Suprapubic skin (tissue), 4 donors: ENCODE results near the gene THNSL1. TPM values are rescaled to one million over a fixed set of nuclear protein-coding genes. Genes with fewer than 3 reads are reported as not detected.

Experiments used
- DNase-seq, 2 donors: peaks; one replicate each; pipeline ENCODE4 v3.0.0-alpha.2; 2019; ENCODE audit warnings: low spot score in 2 of 2
- H3K27ac ChIP-seq: fragments of 200-600 bp; sonication (generic); one replicate; pipeline ENCODE4 v1.5.1; 2019
- H3K27me3 ChIP-seq: fragments of 200-600 bp; sonication (generic); one replicate; pipeline ENCODE4 v1.5.1; 2019
- H3K36me3 ChIP-seq: fragments of 200-600 bp; sonication (generic); one replicate; pipeline ENCODE4 v1.5.1; 2019
- H3K4me1 ChIP-seq: fragments of 200-600 bp; sonication (generic); one replicate; pipeline ENCODE4 v1.5.1; 2019
- H3K4me3 ChIP-seq: fragments of 200-600 bp; sonication (generic); one replicate; pipeline ENCODE4 v1.5.1; 2019; ENCODE audit warnings: mild to moderate bottlenecking
- H3K9me3 ChIP-seq: fragments of 200-600 bp; sonication (generic); one replicate; pipeline ENCODE4 v1.5.1; 2019
- EP300 ChIP-seq: sonication (generic); formaldehyde crosslinking; IDR thresholded peaks from one replicate; pipeline ENCODE4 v1.6.1; 2017; ENCODE audit warnings: antibody characterized with exemption
- POLR2A ChIP-seq, 2 donors: fragments of 450-650 bp; IDR thresholded peaks; one replicate each; pipeline ENCODE4 v1.6.1; 2017; ENCODE audit warnings: antibody characterized with exemption in 2 of 2, mild to moderate bottlenecking in 2 of 2, moderate library complexity in 2 of 2
- POLR2AphosphoS5 ChIP-seq, 3 donors: sonication (generic); formaldehyde crosslinking; IDR thresholded peaks; one replicate each; pipeline ENCODE4 v1.6.1; 2017; ENCODE audit warnings: antibody characterized with exemption in 3 of 3
- WGBS: methylation state at CpG from one replicate; pipeline ENCODE4 v1.1.5; 2018; 5-methylcytosine and 5-hydroxymethylcytosine counted together
- total RNA-seq, 4 donors: library from RNA; depleted of rRNA; stranded (reverse); fragments of >200 nt; gene quantifications; one replicate each; pipeline ENCODE4 v1.1.0, GENCODE V29; 2016
- TF ChIP-seq, protein P1 (sequence below), 2 donors: fragments of 200-600 bp in 1 of 2; fragments of 450-650 bp in 1 of 2; sonication (generic) in 1 of 2; IDR thresholded peaks; one replicate each; pipeline ENCODE4 v1.5.1; 2016 to 2019; ENCODE audit warnings: antibody characterized with exemption in 2 of 2, mild to moderate bottlenecking in 1 of 2, moderate library complexity in 1 of 2

The THNSL1 gene
- total RNA-seq, 4 donors from 2014 or later = 1.1 to 2.2 (median 2.0) TPM

DNA sequence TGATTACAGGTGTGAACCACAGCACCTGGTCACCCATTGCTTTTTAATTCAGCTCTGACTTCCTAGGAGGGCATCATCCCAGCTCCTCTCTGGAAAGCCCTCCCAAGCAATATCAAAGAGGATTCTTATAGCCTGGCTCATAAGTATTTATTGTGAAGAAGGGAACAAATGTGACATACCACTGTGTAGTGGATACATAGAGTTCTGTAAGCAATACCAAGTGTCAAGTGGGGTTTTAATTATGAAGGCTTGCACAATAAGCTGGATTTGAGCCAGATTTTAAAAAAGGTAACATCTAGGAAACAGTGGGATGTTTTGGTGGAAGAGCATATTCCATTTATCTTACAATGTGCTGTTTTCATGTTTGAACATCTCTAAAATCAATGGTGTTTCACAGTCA, 45.0 kb upstream of the THNSL1 start:
- H3K27me3 ChIP-seq = no peaks in the 10 kb centered on the region
- no peak for DNase-seq

GRCh38 chr10:24973163-24973562, 43.2 kb upstream of the THNSL1 start:
- TF ChIP-seq, protein P1, sequence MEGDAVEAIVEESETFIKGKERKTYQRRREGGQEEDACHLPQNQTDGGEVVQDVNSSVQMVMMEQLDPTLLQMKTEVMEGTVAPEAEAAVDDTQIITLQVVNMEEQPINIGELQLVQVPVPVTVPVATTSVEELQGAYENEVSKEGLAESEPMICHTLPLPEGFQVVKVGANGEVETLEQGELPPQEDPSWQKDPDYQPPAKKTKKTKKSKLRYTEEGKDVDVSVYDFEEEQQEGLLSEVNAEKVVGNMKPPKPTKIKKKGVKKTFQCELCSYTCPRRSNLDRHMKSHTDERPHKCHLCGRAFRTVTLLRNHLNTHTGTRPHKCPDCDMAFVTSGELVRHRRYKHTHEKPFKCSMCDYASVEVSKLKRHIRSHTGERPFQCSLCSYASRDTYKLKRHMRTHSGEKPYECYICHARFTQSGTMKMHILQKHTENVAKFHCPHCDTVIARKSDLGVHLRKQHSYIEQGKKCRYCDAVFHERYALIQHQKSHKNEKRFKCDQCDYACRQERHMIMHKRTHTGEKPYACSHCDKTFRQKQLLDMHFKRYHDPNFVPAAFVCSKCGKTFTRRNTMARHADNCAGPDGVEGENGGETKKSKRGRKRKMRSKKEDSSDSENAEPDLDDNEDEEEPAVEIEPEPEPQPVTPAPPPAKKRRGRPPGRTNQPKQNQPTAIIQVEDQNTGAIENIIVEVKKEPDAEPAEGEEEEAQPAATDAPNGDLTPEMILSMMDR (IDR thresholded peaks at IDR 0.05) = no peak
- TF ChIP-seq POLR2AphosphoS5 (IDR thresholded peaks at IDR 0.05) = no peak
- TF ChIP-seq POLR2A (IDR thresholded peaks at IDR 0.05) = no peak
- no peak for TF ChIP-seq EP300
- no peak overlapping the region for H3K27ac ChIP-seq
- peaks cover 4% of the 10 kb centered on the region for H3K4me1 ChIP-seq
- H3K27me3 ChIP-seq = no peaks in the 10 kb centered on the region
- 83% methylated on average over 5 of the region's 5 CpGs for WGBS
- H3K9me3 ChIP-seq = no peaks in the 10 kb centered on the region
- no peak overlapping the region for H3K4me3 ChIP-seq
- no peaks in the 10 kb centered on the region for H3K36me3 ChIP-seq
- DNase-seq = no peak

More for the DNA sequence above, 45.0 kb upstream of the THNSL1 start:
- H3K9me3 ChIP-seq = no peaks in the 10 kb centered on the region
- H3K4me1 ChIP-seq = peaks cover 4% of the 10 kb centered on the region
- H3K27ac ChIP-seq = no peak overlapping the region
- no peak for TF ChIP-seq POLR2AphosphoS5 (IDR thresholded peaks at IDR 0.05)
- TF ChIP-seq EP300 = no peak
- TF ChIP-seq, protein P1 (IDR thresholded peaks at IDR 0.05) = no peak
- no peak overlapping the region for H3K4me3 ChIP-seq
- no peaks in the 10 kb centered on the region for H3K36me3 ChIP-seq

DNA sequence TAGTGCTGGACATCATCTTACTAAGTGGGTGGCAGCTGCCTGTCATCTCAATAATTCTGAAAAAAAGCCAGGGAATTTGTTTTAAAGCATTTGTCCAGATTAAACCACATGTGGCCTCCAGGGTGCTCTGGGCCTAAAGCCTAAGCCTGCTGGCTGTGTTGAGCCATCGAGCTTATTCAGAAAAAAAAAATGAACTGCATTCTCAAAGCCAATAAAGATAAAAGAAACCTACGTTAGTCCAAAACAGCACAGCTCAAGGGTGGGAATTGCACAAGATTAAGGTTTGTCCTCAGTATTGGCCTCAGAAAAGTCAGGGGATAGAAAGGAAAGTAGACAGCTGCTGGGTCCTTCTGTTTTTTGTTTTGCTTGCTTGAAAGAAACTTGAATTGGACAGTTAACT, 41.4 kb upstream of the THNSL1 start:
- Histone ChIP-seq H3K9me3 (no peaks in the 10 kb centered on the region), H3K27me3 (no peaks in the 10 kb centered on the region), H3K4me1 (peaks cover 4% of the 10 kb centered on the region), H3K27ac (no peak overlapping the region), H3K36me3 (no peaks in the 10 kb centered on the region), H3K4me3 (no peak overlapping the region)
- no peak for DNase-seq
- TF ChIP-seq POLR2AphosphoS5 (IDR thresholded peaks at IDR 0.05) (peak in 1 of 3 donors; percentile 26), EP300 (no peak)
- 47% methylated on average over 2 of the region's 2 CpGs for WGBS

GRCh38 chr10:24979685-24980084, 36.7 kb upstream of the THNSL1 start:
- Histone ChIP-seq H3K27me3 (no peaks in the 10 kb centered on the region), H3K9me3 (no peaks in the 10 kb centered on the region), H3K4me3 (no peak overlapping the region), H3K4me1 (peaks cover under 1% of the 10 kb centered on the region), H3K27ac (no peak overlapping the region), H3K36me3 (no peaks in the 10 kb centered on the region)
- over 99% methylated on average over 4 of the region's 4 CpGs for WGBS
- no peak for DNase-seq
- TF ChIP-seq POLR2A (IDR thresholded peaks at IDR 0.05) (no peak), POLR2AphosphoS5 (IDR thresholded peaks at IDR 0.05) (no peak)

GRCh38 chr10:24981161-24981710, 35.2 kb upstream of the THNSL1 start:
- 95% methylated on average over 5 of the region's 5 CpGs for WGBS
- no peaks in the 10 kb centered on the region for H3K9me3 ChIP-seq
- no peaks in the 10 kb centered on the region for H3K36me3 ChIP-seq
- H3K4me3 ChIP-seq = no peak overlapping the region
- H3K27ac ChIP-seq = no peak overlapping the region
- H3K4me1 ChIP-seq = no peaks in the 10 kb centered on the region
- no peak for DNase-seq
- H3K27me3 ChIP-seq = no peaks in the 10 kb centered on the region
- no peak for TF ChIP-seq EP300
- TF ChIP-seq POLR2AphosphoS5 (IDR thresholded peaks at IDR 0.05) = no peak

DNA sequence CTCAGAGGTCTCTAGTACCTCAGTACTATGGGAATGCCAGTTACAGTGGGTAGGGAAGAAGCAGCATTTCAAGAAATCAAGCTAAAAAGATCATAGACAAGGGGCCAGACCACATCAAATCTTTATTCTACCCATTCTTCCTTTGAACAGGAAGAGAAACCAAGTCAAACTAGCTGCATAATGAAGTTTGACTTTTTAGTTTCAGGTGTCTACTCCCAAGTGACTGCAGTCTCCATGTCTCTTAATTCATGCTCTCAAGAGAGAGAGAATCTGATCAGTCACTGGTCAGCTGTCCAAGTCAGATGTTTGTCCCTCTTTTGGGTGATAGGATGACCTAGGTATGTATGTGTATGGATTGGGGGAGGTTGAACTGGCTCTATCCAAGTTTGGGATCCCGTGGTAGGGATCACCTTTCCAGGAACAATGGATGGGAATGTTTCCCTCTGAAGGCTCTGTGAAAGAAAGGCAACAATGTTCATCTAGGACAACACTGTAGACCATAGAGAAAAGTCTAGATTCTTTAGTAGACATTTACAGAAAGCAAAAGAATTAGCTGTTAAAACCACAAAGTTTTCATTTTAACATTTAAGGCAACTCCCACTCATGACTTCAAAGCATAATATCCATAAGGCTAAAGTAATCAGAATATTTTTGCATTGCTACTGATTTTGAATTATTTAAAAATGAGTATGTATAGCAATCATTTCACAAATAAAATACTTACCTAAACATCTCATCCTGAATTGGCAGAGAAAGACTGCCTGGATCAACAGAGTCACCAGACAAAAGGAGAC, 33.9 kb upstream of the THNSL1 start:
- Histone ChIP-seq H3K4me3 (no peak overlapping the region), H3K27ac (no peak overlapping the region), H3K9me3 (no peaks in the 10 kb centered on the region), H3K27me3 (no peaks in the 10 kb centered on the region), H3K36me3 (no peaks in the 10 kb centered on the region), H3K4me1 (no peaks in the 10 kb centered on the region)
- WGBS = 94% methylated on average over 1 of the region's 1 CpG
- TF ChIP-seq, protein P1 (IDR thresholded peaks at IDR 0.05) = no peak
- no peak for TF ChIP-seq POLR2AphosphoS5 (IDR thresholded peaks at IDR 0.05)
- no peak for TF ChIP-seq POLR2A (IDR thresholded peaks at IDR 0.05)
- DNase-seq = no peak
